ENCODE results near the gene ANO2.

ANO2 gene

GRCh38 chr12:5945071-5946008 lies at the start of gene ANO2:
Gene ANO2 (minus strand): TSS chr12:5945259. CDS start chr12:5945217, 42 bp downstream.
- TF ChIP-seq CTCF (IDR thresholded peaks at IDR 0.05; ENCODE audit: insufficient read depth, low read depth, low read length, missing control alignments) = no peak
- DNase-seq (ENCODE audit: low read depth) = no peak
- H3K4me3 ChIP-seq (ENCODE audit: low read depth, low read length) = no peak within 1 kb of the TSS

- H3K4me3 ChIP-seq (ENCODE audit: low read depth, low read length) = no peak overlapping the region
- no peak for TF ChIP-seq CTCF (IDR thresholded peaks at IDR 0.05; ENCODE audit: insufficient read depth, low read depth, low read length, missing control alignments)
- no peak for DNase-seq (ENCODE audit: low read depth)
Measured at GRCh38 chr12:5989621-5990020, 44.6 kb upstream of the ANO2 start.

- peak; percentile 74 for DNase-seq (ENCODE audit: low read depth)
- H3K4me3 ChIP-seq (ENCODE audit: low read depth, low read length) = no peak overlapping the region
- peak; percentile 93 for TF ChIP-seq CTCF (IDR thresholded peaks at IDR 0.05; ENCODE audit: insufficient read depth, low read depth, low read length, missing control alignments)
Measured at GRCh38 chr12:5988659-5989116, 43.6 kb upstream of the ANO2 start.

- H3K4me3 ChIP-seq (ENCODE audit: low read depth, low read length) = no peak overlapping the region
- no peak for TF ChIP-seq CTCF (IDR thresholded peaks at IDR 0.05; ENCODE audit: insufficient read depth, low read depth, low read length, missing control alignments)
- DNase-seq (ENCODE audit: low read depth) = no peak
Measured at GRCh38 chr12:5988088-5988487, 43.0 kb upstream of the ANO2 start.

GRCh38 chr12:5987573-5987972 lies 42.5 kb upstream of the ANO2 start:
- DNase-seq (ENCODE audit: low read depth) = no peak
- H3K4me3 ChIP-seq (ENCODE audit: low read depth, low read length) = no peak overlapping the region
- no peak for TF ChIP-seq CTCF (IDR thresholded peaks at IDR 0.05; ENCODE audit: insufficient read depth, low read depth, low read length, missing control alignments)

- DNase-seq (ENCODE audit: low read depth) = no peak
- TF ChIP-seq CTCF (IDR thresholded peaks at IDR 0.05; ENCODE audit: insufficient read depth, low read depth, low read length, missing control alignments) = no peak
- no peak overlapping the region for H3K4me3 ChIP-seq (ENCODE audit: low read depth, low read length)
Measured at GRCh38 chr12:5985471-5985870, 40.4 kb upstream of the ANO2 start.

Measured in GM12865 (cell line).